Lower leg skin (tissue), 4 donors: ENCODE data around the gene KCNQ2. TPM values are rescaled to one million over a fixed set of nuclear protein-coding genes. Genes with fewer than 3 reads are reported as not detected.
"Not testable (repeated sequence)": the region's sequence is repeated elsewhere in the genome, so short reads cannot be mapped to it uniquely, and the experiment has no call there.

Experiments
- DNase-seq, 2 donors: peaks; one replicate each; pipeline ENCODE4 v3.0.0-alpha.2; 2019; ENCODE audit warnings: low spot score in 2 of 2
- H3K4me3 ChIP-seq: fragments of 200-600 bp; sonication (generic); 2 replicates; pipeline ENCODE4 v1.5.1; 2017; ENCODE audit warnings: mild to moderate bottlenecking, low read depth; ENCODE audit not compliant: poor library complexity, severe bottlenecking
- CTCF ChIP-seq, 3 donors: fragments of 450-650 bp; IDR thresholded peaks; one replicate each; pipeline ENCODE4 v1.5.1; 2016; ENCODE audit warnings: antibody characterized with exemption in 3 of 3, mild to moderate bottlenecking in 3 of 3, moderate library complexity in 2 of 3
- POLR2A ChIP-seq, 2 donors: fragments of 450-650 bp; IDR thresholded peaks; one replicate each; pipeline ENCODE4 v1.6.1; 2016 to 2017; ENCODE audit warnings: antibody characterized with exemption in 2 of 2, mild to moderate bottlenecking in 1 of 2, moderate library complexity in 1 of 2
- WGBS, 2 donors: methylation state at CpG; one replicate each; pipeline ENCODE4 v1.1.5; 2018; 5-methylcytosine and 5-hydroxymethylcytosine counted together
- intact Hi-C: fragments of 100-400 bp; cut with DNase I; formaldehyde crosslinking; loops from one replicate; pipeline ENCODE4 v1.15.0; 2023; ENCODE audit warnings: low total_unique reads
- total RNA-seq, 4 donors: library from RNA; depleted of rRNA; stranded (reverse); fragments of >200 nt; gene quantifications; one replicate each; pipeline ENCODE4 v1.1.0, GENCODE V29; 2016

KCNQ2 gene
- total RNA-seq, 4 donors from 2014 or later: not detected

GRCh38 chr20:63483834-63484233, 11.4 kb upstream of the KCNQ2 start:
- 51 to 60% methylated on average over 10 to 12 of the region's 12 CpGs for WGBS, 2 donors
- intact Hi-C loops: no loop called here
- no peak overlapping the region for H3K4me3 ChIP-seq
- no peak for DNase-seq
- TF ChIP-seq POLR2A (IDR thresholded peaks at IDR 0.05) (no peak), CTCF (IDR thresholded peaks at IDR 0.05) (no peak)

DNA sequence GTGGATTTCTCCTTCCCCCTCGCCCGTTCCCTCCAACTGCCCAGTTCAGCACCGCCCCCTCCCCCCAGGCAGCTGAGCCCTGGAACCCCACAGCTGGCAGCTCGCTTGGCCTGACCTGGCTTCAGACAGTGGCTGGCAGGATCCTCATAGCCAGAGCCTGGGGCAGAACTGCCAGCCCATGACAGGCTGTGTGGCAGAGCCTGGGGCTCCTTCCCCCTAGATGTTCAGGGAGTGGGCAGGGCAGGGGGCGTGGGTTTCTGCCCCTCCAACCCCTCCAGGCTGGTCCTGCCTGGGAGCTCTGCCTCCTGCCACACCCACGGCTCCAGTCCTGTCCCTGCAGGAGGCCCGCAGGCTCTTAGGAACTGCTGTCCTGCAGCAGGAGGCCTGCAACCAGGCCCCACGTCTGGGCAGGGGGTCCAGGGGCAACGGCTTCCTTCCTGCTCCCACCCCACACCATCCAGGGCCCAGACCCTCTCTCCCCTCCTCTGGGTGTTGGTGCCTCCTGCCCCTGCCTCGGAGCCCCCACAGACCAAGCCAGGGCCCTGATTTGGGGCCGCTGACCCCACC, 9.6 kb upstream of the KCNQ2 start:
- H3K4me3 ChIP-seq: no peak overlapping the region
- 32 to 39% methylated on average over 11 of the region's 11 CpGs for WGBS, 2 donors
- no peak for TF ChIP-seq CTCF (IDR thresholded peaks at IDR 0.05)
- TF ChIP-seq POLR2A (IDR thresholded peaks at IDR 0.05): no peak
- intact Hi-C loops: no loop called here
- DNase-seq: no peak

DNA sequence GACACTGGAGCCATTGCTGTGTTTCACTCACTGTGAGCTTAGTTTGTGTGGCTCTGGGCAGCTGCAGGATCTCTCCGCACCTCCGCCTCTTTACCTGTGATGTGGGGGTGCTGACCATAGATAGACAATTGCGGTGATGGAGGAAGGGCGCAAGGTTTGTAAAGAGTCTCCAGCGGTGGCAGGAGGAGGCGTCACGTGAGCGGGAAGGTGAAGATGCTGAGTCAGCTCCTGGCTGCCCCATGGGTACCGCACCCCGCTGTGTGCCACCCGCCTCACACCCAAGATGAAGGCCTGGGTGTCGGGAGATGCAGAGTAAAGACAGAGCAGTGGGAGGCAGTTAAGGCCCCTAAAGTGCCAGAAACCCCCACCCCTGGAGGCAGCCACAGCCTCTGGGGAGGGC, 9.0 kb upstream of the KCNQ2 start:
- intact Hi-C loops: no loop called here
- DNase-seq: no peak
- WGBS, 2 donors: 38 to 48% methylated on average over 12 of the region's 12 CpGs
- TF ChIP-seq CTCF (IDR thresholded peaks at IDR 0.05) (no peak), POLR2A (IDR thresholded peaks at IDR 0.05) (no peak)
- H3K4me3 ChIP-seq: no peak overlapping the region

DNA sequence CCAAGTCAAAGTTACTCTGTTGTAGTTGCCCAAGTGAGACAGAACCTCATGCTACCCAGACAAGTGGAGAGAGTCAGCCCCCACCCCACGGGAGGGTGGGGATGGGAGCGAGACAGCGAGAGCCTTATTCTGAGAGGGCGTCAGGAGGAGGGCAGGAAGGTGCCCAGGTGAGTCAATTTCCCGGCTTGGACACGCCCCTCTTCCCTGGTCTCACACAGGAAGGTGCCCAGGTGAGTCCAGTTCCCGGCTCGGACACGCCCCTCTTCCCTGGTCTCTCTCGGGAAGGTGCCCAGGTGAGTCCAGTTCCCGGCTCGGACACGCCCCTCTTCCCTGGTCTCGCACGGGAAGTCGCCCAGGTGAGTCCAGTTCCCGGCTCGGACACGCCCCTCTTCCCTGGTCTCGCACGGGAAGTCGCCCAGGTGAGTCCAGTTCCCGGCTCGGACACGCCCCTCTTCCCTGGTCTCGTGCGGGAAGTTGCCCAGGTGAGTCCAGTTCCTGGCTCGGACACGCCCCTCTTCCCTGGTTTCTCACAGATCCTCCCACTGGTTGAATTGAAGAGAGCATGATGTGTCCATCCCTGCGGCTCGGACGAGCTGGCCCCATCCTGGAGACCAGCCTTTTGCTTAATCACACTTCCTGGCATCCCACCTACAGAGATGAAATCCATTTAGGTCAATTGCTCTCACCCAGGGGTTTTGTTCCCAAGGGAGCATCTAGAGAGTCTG, 7.4 kb upstream of the KCNQ2 start:
- intact Hi-C loops, H3K4me3 ChIP-seq, DNase-seq: not testable (repeated sequence)
- WGBS, 2 donors: 52 to 60% methylated on average over 32 of the region's 32 CpGs

DNA sequence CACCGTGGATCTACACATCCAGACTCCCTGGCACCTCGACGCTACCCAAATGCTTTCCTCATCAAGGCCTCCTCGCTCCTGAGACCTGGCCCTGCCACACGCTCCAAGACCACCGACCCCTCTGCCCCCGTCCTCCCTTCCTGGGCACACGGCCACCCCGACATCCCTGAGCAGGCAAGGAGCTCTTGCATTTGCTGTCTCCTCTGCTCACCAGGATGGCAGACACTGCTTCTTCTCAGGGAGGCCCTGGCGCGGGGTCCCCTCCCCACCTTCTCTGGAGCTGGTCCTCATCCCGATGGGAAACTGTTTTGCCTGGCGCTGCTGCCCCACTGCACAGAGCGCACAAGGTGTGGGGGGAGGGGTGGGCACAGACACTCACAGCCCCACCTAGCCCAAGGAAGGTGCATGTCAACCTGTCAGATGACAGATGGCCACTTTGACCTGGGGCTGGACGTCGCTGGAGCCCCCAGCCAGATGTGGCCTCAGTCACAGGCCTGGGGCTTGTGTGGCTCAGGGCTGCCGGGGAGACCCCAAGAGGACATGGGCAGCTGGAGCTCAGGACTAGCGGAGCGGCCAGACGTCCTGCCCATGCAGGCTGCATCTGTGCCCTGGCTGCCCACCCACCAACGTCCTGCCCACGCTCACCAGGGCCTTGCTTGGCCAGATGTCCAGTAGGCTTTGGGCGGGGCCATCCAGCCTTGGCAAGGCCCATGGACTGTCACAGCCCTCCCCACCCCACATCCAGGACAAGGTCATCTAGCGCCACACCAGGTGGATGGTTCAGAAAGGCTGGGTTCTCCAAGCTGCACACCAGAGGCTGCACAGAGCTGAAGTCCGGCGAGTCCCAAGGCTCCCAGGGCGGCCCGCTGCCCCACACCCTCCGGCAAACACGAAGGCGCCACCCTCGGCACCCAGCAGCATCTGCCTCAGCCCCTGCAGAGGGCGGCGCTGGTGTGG, 6.2 kb upstream of the KCNQ2 start:
- intact Hi-C loops: no loop called here
- TF ChIP-seq POLR2A (IDR thresholded peaks at IDR 0.05): no peak
- no peak for TF ChIP-seq CTCF (IDR thresholded peaks at IDR 0.05)
- 78% methylated on average over 26 to 30 of the region's 34 CpGs for WGBS, 2 donors
- no peak for DNase-seq
- no peak overlapping the region for H3K4me3 ChIP-seq

DNA sequence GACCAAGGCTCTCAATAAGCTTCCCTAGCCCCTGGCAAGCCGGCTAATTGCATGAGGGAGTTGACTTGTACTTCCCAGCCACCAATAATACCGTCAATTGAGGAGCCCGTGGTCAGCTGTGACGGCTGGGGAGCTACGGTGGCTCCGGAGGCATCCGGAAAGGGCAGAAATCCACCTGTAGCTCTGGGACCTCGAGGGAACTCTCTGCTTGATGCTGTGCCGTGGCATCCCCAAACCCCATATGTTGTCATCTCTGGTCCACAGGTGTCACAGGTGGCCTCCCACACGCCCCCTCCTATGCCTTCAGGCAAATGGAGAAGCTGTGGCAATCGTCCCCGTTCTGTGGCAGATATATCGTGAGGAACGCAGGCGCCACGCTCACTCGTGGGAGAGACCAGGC, 5.5 kb upstream of the KCNQ2 start:
- no peak overlapping the region for H3K4me3 ChIP-seq
- intact Hi-C loops: no loop called here
- 50% methylated on average over 17 of the region's 17 CpGs for WGBS, 2 donors
- TF ChIP-seq CTCF (IDR thresholded peaks at IDR 0.05) (no peak), POLR2A (IDR thresholded peaks at IDR 0.05) (no peak)
- DNase-seq: no peak
